ENCODE measurements around the gene KCNQ1. TPM values are rescaled to one million over a fixed set of nuclear protein-coding genes. Genes with fewer than 3 reads are reported as not detected.

KCNQ1 gene
- total and polyA plus RNA-seq, 9 of the 15 experiments (the other 6 are each of a cell fraction or from before 2014, with no cell fraction given) = 0.44 TPM; not detected in 8

GRCh38 chr11:2664791-2665525 lies 220.2 kb downstream of the KCNQ1 start:
- in situ Hi-C loops (cut with MboI) = no loop called here
- POLR2A ChIA-PET = interaction anchor here (0.6 kb wide), 2 partner anchors 9 to 35 kb away, joined by 3 to 4 read pairs; partner anchors contain the start of gene KCNQ1OT1

More at GRCh38 chr11:2664791-2665525, 220.2 kb downstream of the KCNQ1 start:
- CTCF ChIA-PET (ENCODE audit: low intra/inter-chr PET ratio) = no interaction called here
- FAIRE-seq = no peak
- intact Hi-C loops (cut with micrococcal nuclease) = no loop called here
- Histone ChIP-seq H3K27ac (ENCODE audit: extremely low read depth, low read depth, low read length) (no peak overlapping the region), H3K36me3 (ENCODE audit: control insufficient read depth, insufficient read depth, low read length) (peaks cover 22% of the 10 kb centered on the region; the same call in 2 of the 3 replicates), H3K9me3 (replicated peaks; ENCODE audit: control insufficient read depth, insufficient read depth, low read depth, low read length) (peaks cover 21% of the 10 kb centered on the region), H3K27me3 (ENCODE audit: control insufficient read depth in 2 of 2, insufficient read depth in 2 of 2, low read length in 2 of 2) (no peaks in the 10 kb centered on the region), H4K20me1 (replicated peaks; ENCODE audit: control insufficient read depth, insufficient read depth, low read length) (no peaks in the 10 kb centered on the region), H3K4me2 (ENCODE audit: insufficient read depth, low read length) (no peak overlapping the region), H3K79me2 (ENCODE audit: control insufficient read depth, insufficient read depth, low read length) (peaks cover 5% of the 10 kb centered on the region; the same call in 1 of the 3 replicates), H3K9me1 (ENCODE audit: control insufficient read depth, insufficient read depth, low read length) (no peaks in the 10 kb centered on the region), H2AFZ (ENCODE audit: low read depth, low read length) (no peak overlapping the region), H3K9ac (ENCODE audit: insufficient read depth in 1 of 2, low read depth in 2 of 2, low read length in 2 of 2) (no peak overlapping the region), H3K4me3 (no peak overlapping the region), H3K4me1 (replicated peaks in 1 of 2; ENCODE audit: control insufficient read depth in 2 of 2, insufficient read depth in 2 of 2, low read length in 2 of 2) (no peaks in the 10 kb centered on the region)
- 72% methylated on average over 13 of the region's 14 CpGs for WGBS (ENCODE audit: insufficient coverage, low coverage, missing lambda C conversion rate)
- no TSS peak for BruUV-seq (replicated peaks)
- TF ChIP-seq KDM1A (IDR thresholded peaks at IDR 0.05) (no peak), ZSCAN32 (CRISPR knock-in tag; IDR thresholded peaks at IDR 0.05) (no peak), ATF4 (CRISPR knock-in tag; IDR thresholded peaks at IDR 0.05) (no peak), BCL6 (CRISPR knock-in tag; IDR thresholded peaks at IDR 0.05) (no peak), ARNT (IDR thresholded peaks at IDR 0.05) (no peak), KLF1 (tag; IDR thresholded peaks at IDR 0.05) (no peak), ZNF224 (CRISPR knock-in tag; IDR thresholded peaks at IDR 0.05) (no peak), ZBTB12 (CRISPR knock-in tag; IDR thresholded peaks at IDR 0.05) (no peak)
- ATAC-seq = no peak
- DNase-seq (ENCODE audit: extremely low read depth in 1 of 4, low spot score in 3 of 4) = no peak
